ENCODE data around the gene NAGA.

The NAGA gene

DNA sequence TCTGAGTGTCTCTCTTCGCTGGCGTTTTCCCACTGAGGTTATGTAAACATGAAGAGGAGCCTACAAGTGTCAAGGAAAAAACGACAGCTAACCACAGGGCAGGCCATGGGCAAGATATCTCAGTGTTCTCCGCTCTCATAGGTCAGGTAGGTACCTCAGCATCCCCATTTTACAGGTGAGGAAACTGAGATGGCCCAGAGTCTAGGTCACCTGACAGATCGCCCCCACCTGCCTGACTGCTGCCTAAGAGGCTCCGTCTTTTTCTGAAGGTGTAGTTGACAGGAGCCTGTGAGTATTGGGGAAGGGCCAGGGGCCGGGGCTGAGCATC, 20.8 kb upstream of the NAGA start:
- Histone ChIP-seq H3K36me3 (replicated peaks; ENCODE audit: low read depth, low read length) (peaks cover 21% of the 10 kb centered on the region), H3K27ac (ENCODE audit: low read length) (peak overlapping the region; percentile 52), H3K4me3 (ENCODE audit: low read length) (peak overlapping the region; percentile 82), H3K9me3 (ENCODE audit: insufficient read depth, low read length) (0 out of 2 replicates have a peak, but pooled peaks cover 6% of the 10 kb centered on the region), H2AFZ (ENCODE audit: low read depth, low read length) (peak overlapping the region; percentile 67), H4K20me1 (ENCODE audit: insufficient read depth, low read length) (no peaks in the 10 kb centered on the region), H3K4me2 (ENCODE audit: low read length) (peak overlapping the region; percentile 86), H3K9ac (ENCODE audit: low read length) (peak overlapping the region; percentile 80), H3K27me3 (ENCODE audit: low read depth, low read length) (no peaks in the 10 kb centered on the region), H3K79me2 (ENCODE audit: low read length) (peaks cover 32% of the 10 kb centered on the region), H3K4me1 (ENCODE audit: low read length) (peaks cover 15% of the 10 kb centered on the region)
- TF ChIP-seq, protein P1, sequence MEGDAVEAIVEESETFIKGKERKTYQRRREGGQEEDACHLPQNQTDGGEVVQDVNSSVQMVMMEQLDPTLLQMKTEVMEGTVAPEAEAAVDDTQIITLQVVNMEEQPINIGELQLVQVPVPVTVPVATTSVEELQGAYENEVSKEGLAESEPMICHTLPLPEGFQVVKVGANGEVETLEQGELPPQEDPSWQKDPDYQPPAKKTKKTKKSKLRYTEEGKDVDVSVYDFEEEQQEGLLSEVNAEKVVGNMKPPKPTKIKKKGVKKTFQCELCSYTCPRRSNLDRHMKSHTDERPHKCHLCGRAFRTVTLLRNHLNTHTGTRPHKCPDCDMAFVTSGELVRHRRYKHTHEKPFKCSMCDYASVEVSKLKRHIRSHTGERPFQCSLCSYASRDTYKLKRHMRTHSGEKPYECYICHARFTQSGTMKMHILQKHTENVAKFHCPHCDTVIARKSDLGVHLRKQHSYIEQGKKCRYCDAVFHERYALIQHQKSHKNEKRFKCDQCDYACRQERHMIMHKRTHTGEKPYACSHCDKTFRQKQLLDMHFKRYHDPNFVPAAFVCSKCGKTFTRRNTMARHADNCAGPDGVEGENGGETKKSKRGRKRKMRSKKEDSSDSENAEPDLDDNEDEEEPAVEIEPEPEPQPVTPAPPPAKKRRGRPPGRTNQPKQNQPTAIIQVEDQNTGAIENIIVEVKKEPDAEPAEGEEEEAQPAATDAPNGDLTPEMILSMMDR (IDR thresholded peaks at IDR 0.05; ENCODE audit: low read depth, low read length): no peak
- TF ChIP-seq EZH2phosphoT487 (IDR thresholded peaks at IDR 0.05; ENCODE audit: low read depth): no peak

DNA sequence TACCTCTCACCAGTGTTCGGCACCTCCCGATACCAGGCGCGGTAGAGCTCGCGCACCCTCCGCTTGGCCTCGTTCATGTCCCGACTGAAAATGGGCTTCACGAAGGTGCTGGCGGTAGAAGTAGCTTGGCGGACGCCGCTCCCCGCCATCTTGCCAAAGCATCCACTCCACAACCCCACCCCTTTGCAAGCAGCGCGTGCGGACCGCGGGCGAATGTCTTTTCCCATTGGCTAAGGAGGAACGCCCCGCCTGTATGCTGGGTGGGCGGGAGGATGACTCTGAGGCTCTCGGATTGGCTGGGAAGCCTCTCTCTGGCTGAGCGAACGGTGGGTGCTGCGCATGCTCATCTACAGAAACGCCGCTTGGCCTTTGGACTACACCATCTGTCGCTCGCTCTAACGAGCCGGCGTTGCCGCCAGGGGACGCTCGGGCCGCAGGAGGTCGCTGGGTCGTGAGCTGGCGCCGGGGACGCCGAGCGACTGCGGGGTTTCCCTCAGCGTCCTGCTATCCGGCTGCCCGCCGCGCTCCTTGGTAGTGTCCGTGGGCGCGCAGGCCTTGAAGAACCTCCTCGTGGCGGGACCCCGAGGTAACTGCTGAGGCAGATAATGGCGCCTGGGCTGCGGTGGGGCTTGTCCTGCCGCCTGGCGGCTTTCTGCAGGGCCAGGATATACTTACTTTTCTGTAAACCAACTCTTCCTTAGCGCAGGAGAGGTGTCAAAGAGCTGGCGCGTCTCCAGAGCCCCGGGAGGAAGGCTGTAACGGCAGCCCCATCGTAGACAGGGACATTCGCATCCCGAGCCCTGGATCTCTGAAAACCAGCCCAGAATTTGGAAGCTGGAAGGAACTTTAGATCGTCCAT, 20.2 kb upstream of the NAGA start, which contains the start of gene NDUFA6:
Gene NDUFA6 (minus strand): TSS at position 177 of the 859 bp plus-strand sequence. CDS start 28 bp downstream, at position 149.
- Histone ChIP-seq H3K4me3 (ENCODE audit: low read length) (peak within 1 kb of the TSS; percentile 82), H3K4me1 (ENCODE audit: low read length) (peaks cover 15% of the 10 kb centered on the region), H3K79me2 (ENCODE audit: low read length) (peaks cover 38% of the 10 kb centered on the region), H3K9ac (ENCODE audit: low read length) (peak within 1 kb of the TSS; percentile 82), H3K36me3 (replicated peaks; ENCODE audit: low read depth, low read length) (peaks cover 27% of the 10 kb centered on the region), H4K20me1 (ENCODE audit: insufficient read depth, low read length) (no peaks in the 10 kb centered on the region), H3K9me3 (ENCODE audit: insufficient read depth, low read length) (0 out of 2 replicates have a peak, but pooled peaks cover 6% of the 10 kb centered on the region), H3K27ac (ENCODE audit: low read length) (peak within 1 kb of the TSS; percentile 52), H2AFZ (ENCODE audit: low read depth, low read length) (peak within 1 kb of the TSS; percentile 77), H3K27me3 (ENCODE audit: low read depth, low read length) (no peaks in the 10 kb centered on the region), H3K4me2 (ENCODE audit: low read length) (peak within 1 kb of the TSS; percentile 86)
- TF ChIP-seq, protein P1 (IDR thresholded peaks at IDR 0.05; ENCODE audit: low read depth, low read length): peak; percentile 94
- no peak for TF ChIP-seq EZH2phosphoT487 (IDR thresholded peaks at IDR 0.05; ENCODE audit: low read depth)

DNA sequence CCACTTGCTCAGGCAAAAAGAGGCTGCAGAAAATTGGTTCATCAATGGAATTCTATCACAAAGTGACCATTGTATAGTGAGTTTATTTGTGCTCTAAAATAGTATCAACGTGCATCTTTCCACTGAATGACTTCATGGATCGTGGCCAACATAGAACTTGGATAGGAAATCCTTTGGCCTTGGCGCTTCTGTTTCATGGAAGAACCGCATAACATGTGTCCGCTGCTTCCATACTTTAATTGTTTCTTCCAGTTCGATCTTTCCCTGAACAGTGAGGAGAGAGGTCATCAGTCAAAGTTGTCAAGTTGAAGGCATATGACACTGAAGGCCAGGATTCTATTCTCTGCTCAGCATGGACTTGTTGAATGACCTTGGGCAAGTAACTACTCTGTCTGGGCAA, 15.4 kb upstream of the NAGA start:
- peaks cover 56% of the 10 kb centered on the region for H3K36me3 ChIP-seq (replicated peaks; ENCODE audit: low read depth, low read length)
- no peaks in the 10 kb centered on the region for H3K27me3 ChIP-seq (ENCODE audit: low read depth, low read length)
- peaks cover 42% of the 10 kb centered on the region for H3K79me2 ChIP-seq (ENCODE audit: low read length)
- H3K9ac ChIP-seq (ENCODE audit: low read length): no peak overlapping the region
- no peak overlapping the region for H2AFZ ChIP-seq (ENCODE audit: low read depth, low read length)
- no peak overlapping the region for H3K4me2 ChIP-seq (ENCODE audit: low read length)
- H4K20me1 ChIP-seq (ENCODE audit: insufficient read depth, low read length): no peaks in the 10 kb centered on the region
- H3K4me3 ChIP-seq (ENCODE audit: low read length): no peak overlapping the region
- no peak for TF ChIP-seq EZH2phosphoT487 (IDR thresholded peaks at IDR 0.05; ENCODE audit: low read depth)
- TF ChIP-seq, protein P1 (IDR thresholded peaks at IDR 0.05; ENCODE audit: low read depth, low read length): no peak
- H3K9me3 ChIP-seq (ENCODE audit: insufficient read depth, low read length): 0 out of 2 replicates have a peak, but pooled peaks cover 6% of the 10 kb centered on the region
- H3K4me1 ChIP-seq (ENCODE audit: low read length): peaks cover 11% of the 10 kb centered on the region
- no peak overlapping the region for H3K27ac ChIP-seq (ENCODE audit: low read length)

DNA sequence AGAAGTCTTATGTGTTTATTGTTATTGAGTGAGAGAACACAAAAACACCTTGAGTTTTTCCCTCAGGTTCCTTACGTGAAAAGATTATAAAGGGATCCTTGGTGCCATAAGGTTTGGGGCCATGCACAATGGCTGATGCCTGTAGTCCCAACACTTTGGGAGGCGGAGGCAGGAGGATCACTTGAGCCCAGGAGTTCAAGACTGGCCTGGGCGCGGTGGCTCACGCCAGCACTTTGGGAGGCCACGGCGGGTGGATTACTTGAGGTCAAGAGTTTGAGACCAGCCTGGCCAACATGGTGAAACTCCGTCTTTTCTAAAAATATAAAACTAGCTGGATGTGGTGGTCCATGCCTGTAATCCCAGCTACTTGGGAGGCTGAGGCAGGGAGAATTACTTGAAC, 14.3 kb upstream of the NAGA start:
- peaks cover 19% of the 10 kb centered on the region for H3K4me1 ChIP-seq (ENCODE audit: low read length)
- H3K4me2 ChIP-seq (ENCODE audit: low read length): no peak overlapping the region
- H3K9ac ChIP-seq (ENCODE audit: low read length): no peak overlapping the region
- TF ChIP-seq, protein P1 (IDR thresholded peaks at IDR 0.05; ENCODE audit: low read depth, low read length): no peak
- no peak for TF ChIP-seq EZH2phosphoT487 (IDR thresholded peaks at IDR 0.05; ENCODE audit: low read depth)
- peaks cover 56% of the 10 kb centered on the region for H3K36me3 ChIP-seq (replicated peaks; ENCODE audit: low read depth, low read length)
- peaks cover 47% of the 10 kb centered on the region for H3K79me2 ChIP-seq (ENCODE audit: low read length)
- H3K4me3 ChIP-seq (ENCODE audit: low read length): no peak overlapping the region
- H2AFZ ChIP-seq (ENCODE audit: low read depth, low read length): no peak overlapping the region
- no peaks in the 10 kb centered on the region for H4K20me1 ChIP-seq (ENCODE audit: insufficient read depth, low read length)
- no peaks in the 10 kb centered on the region for H3K27me3 ChIP-seq (ENCODE audit: low read depth, low read length)
- 0 out of 2 replicates have a peak, but pooled peaks cover 6% of the 10 kb centered on the region for H3K9me3 ChIP-seq (ENCODE audit: insufficient read depth, low read length)
- no peak overlapping the region for H3K27ac ChIP-seq (ENCODE audit: low read length)

All from OCI-LY3 (cell line).